ENCODE measurements around the gene ALB. TPM values are rescaled to one million over a fixed set of nuclear protein-coding genes. Genes with fewer than 3 reads are reported as not detected.

The ALB gene
- total RNA-seq, 2 experiments from 2014 or later: 0.47 to 0.63 TPM

GRCh38 chr4:73379946-73380345 lies 24.1 kb upstream of the ALB start:
- Histone ChIP-seq H3K4me1 (ENCODE audit: insufficient read depth, low read length) (no peaks in the 10 kb centered on the region), H3K36me3 (ENCODE audit: insufficient read depth, low read length) (no peaks in the 10 kb centered on the region), H3K27ac (ENCODE audit: low read depth in 1 of 2, low read length in 2 of 2) (no peak overlapping the region), H3K4me3 (ENCODE audit: low read length) (no peak overlapping the region), H3K9me3 (ENCODE audit: control insufficient read depth in 1 of 2, insufficient read depth in 1 of 2, low read length in 2 of 2) (no peaks in the 10 kb centered on the region), H3K27me3 (ENCODE audit: control insufficient read depth in 1 of 2, insufficient read depth in 2 of 2, low read length in 2 of 2) (no peaks in the 10 kb centered on the region)
- intact Hi-C loops (cut with DNase I, micrococcal nuclease): no loop called here
- no peaks in the 10 kb centered on the region for H3K9me3 Mint-ChIP-seq
- ChIA-PET CTCF (no interaction called here), POLR2A (no interaction called here)
- TF ChIP-seq CTCF (IDR thresholded peaks at IDR 0.05): no peak
- no peaks in the 10 kb centered on the region for H3K4me1 Mint-ChIP-seq (ENCODE audit: low read depth)
- no peak overlapping the region for H3K27ac Mint-ChIP-seq
- H3K4me3 Mint-ChIP-seq: no peak overlapping the region
- no peaks in the 10 kb centered on the region for H3K36me3 Mint-ChIP-seq (ENCODE audit: low read depth)
- no peaks in the 10 kb centered on the region for H3K27me3 Mint-ChIP-seq
- ATAC-seq (ENCODE audit: poor library complexity) (no peak), DNase-seq (no peak)

- peaks cover 4% of the 10 kb centered on the region for H3K9me3 Mint-ChIP-seq
- H3K9me3 ChIP-seq (ENCODE audit: control insufficient read depth in 1 of 2, insufficient read depth in 1 of 2, low read length in 2 of 2): no peaks in the 10 kb centered on the region
- H3K36me3 ChIP-seq (ENCODE audit: insufficient read depth, low read length): no peaks in the 10 kb centered on the region
- no peaks in the 10 kb centered on the region for H3K4me1 ChIP-seq (ENCODE audit: insufficient read depth, low read length)
- no peaks in the 10 kb centered on the region for H3K27me3 Mint-ChIP-seq
- H3K4me3 ChIP-seq (ENCODE audit: low read length): no peak overlapping the region
- no peak overlapping the region for H3K4me3 Mint-ChIP-seq
- H3K27me3 ChIP-seq (ENCODE audit: control insufficient read depth in 1 of 2, insufficient read depth in 2 of 2, low read length in 2 of 2): no peaks in the 10 kb centered on the region
- TF ChIP-seq CTCF (IDR thresholded peaks at IDR 0.05): no peak
- H3K36me3 Mint-ChIP-seq (ENCODE audit: low read depth): no peaks in the 10 kb centered on the region
- POLR2A ChIA-PET: no interaction called here
- no peak overlapping the region for H3K27ac ChIP-seq (ENCODE audit: low read depth in 1 of 2, low read length in 2 of 2)
- H3K4me1 Mint-ChIP-seq (ENCODE audit: low read depth): no peaks in the 10 kb centered on the region
- H3K27ac Mint-ChIP-seq: no peak overlapping the region
- intact Hi-C loops (cut with DNase I, micrococcal nuclease): no loop called here
- DNase-seq: no peak
- CTCF ChIA-PET: no interaction called here
- no peak for ATAC-seq (ENCODE audit: poor library complexity)
These were observed 22.9 kb upstream of the ALB start for GRCh38 chr4:73381214-73381613.

- H3K4me1 Mint-ChIP-seq (ENCODE audit: low read depth): no peaks in the 10 kb centered on the region
- no peak overlapping the region for H3K27ac ChIP-seq (ENCODE audit: low read depth in 1 of 2, low read length in 2 of 2)
- intact Hi-C loops (cut with DNase I, micrococcal nuclease): no loop called here
- no peak overlapping the region for H3K4me3 Mint-ChIP-seq
- no peaks in the 10 kb centered on the region for H3K4me1 ChIP-seq (ENCODE audit: insufficient read depth, low read length)
- H3K36me3 Mint-ChIP-seq (ENCODE audit: low read depth): no peaks in the 10 kb centered on the region
- H3K27me3 ChIP-seq (ENCODE audit: control insufficient read depth in 1 of 2, insufficient read depth in 2 of 2, low read length in 2 of 2): no peaks in the 10 kb centered on the region
- ChIA-PET POLR2A (no interaction called here), CTCF (interaction anchor here (1.2 kb wide), 1 partner anchor 11 kb away, joined by 3 read pairs; no protein-coding TSS in a partner anchor)
- no peaks in the 10 kb centered on the region for H3K27me3 Mint-ChIP-seq
- no peaks in the 10 kb centered on the region for H3K36me3 ChIP-seq (ENCODE audit: insufficient read depth, low read length)
- H3K27ac Mint-ChIP-seq: no peak overlapping the region
- TF ChIP-seq CTCF (IDR thresholded peaks at IDR 0.05): no peak
- peaks cover 4% of the 10 kb centered on the region for H3K9me3 Mint-ChIP-seq
- no peaks in the 10 kb centered on the region for H3K9me3 ChIP-seq (ENCODE audit: control insufficient read depth in 1 of 2, insufficient read depth in 1 of 2, low read length in 2 of 2)
- ATAC-seq (ENCODE audit: poor library complexity): no peak
- DNase-seq: no peak
- no peak overlapping the region for H3K4me3 ChIP-seq (ENCODE audit: low read length)
These were observed 20.6 kb upstream of the ALB start for GRCh38 chr4:73383452-73383851.
